PC-9 (cell line): ENCODE results near the gene MAS1. TPM values are rescaled to one million over a fixed set of nuclear protein-coding genes. Genes with fewer than 3 reads are reported as not detected.

Experiments
- BruUV-seq: library from RNA; stranded (reverse); fragments of 400-500 nt; replicated peaks from 2 replicates; lab custom pipeline; 2021; lab: Mats Ljungman, UMichigan
- CTCF ChIA-PET: fragments of 300-600 bp; sonication (Branson Sonifier 250); formaldehyde crosslinking; loops from one replicate; lab custom pipeline; 2022; ENCODE audit warnings: antibody characterized with exemption; lab: Charles Lee
- POLR2A ChIA-PET: fragments of 300-600 bp; sonication (Branson Sonifier 250); formaldehyde crosslinking; loops from one replicate; lab custom pipeline; 2022; ENCODE audit warnings: antibody characterized with exemption; ENCODE audit not compliant: unreplicated experiment; lab: Charles Lee
- DNase-seq, 2 experiments: peaks; one replicate each; pipeline versions ENCODE4 v3.0.0 to v3.0.0-alpha.2; 2015 to 2022; ENCODE audit warnings: mixed read lengths in 1 of 2
- H2AFZ ChIP-seq: fragments of 200-600 bp; sonication (generic); 2 replicates; pipeline ENCODE4 v1.8.1; 2017; ENCODE audit warnings: antibody characterized with exemption
- H3F3A ChIP-seq: fragments of 200-600 bp; sonication (generic); 2 replicates; pipeline ENCODE4 v1.8.1; 2017; ENCODE audit warnings: antibody characterized with exemption, mild to moderate bottlenecking, low read depth; ENCODE audit not compliant: insufficient read depth
- H3K27ac ChIP-seq: fragments of 200-600 bp; sonication (generic); 2 replicates; pipeline ENCODE4 v1.6.1; 2016; ENCODE audit warnings: mixed run types
- H3K27me3 ChIP-seq: fragments of 200-600 bp; sonication (generic); 2 replicates; pipeline ENCODE4 v1.6.1; 2016; ENCODE audit warnings: low read depth, mixed run types; ENCODE audit not compliant: insufficient read depth
- H3K36me3 ChIP-seq: fragments of 200-600 bp; sonication (generic); 2 replicates; pipeline ENCODE4 v1.6.1; 2016; ENCODE audit warnings: low read depth, mixed run types
- H3K4me1 ChIP-seq: fragments of 200-600 bp; sonication (generic); replicated peaks from 2 replicates; pipeline ENCODE4 v1.6.1; 2016; ENCODE audit warnings: mixed run types; ENCODE audit not compliant: insufficient read depth
- H3K4me2 ChIP-seq: fragments of 200-600 bp; sonication (generic); 2 replicates; pipeline ENCODE4 v1.6.1; 2017; ENCODE audit warnings: mixed run types
- H3K4me3 ChIP-seq: fragments of 200-600 bp; sonication (generic); 2 replicates; pipeline ENCODE4 v1.6.1; 2016; ENCODE audit warnings: mixed run types
- H3K79me2 ChIP-seq: fragments of 200-600 bp; sonication (generic); 2 replicates; pipeline ENCODE4 v1.6.1; 2017; ENCODE audit warnings: low read depth, mixed run types
- H3K9me2 ChIP-seq: fragments of 200-600 bp; sonication (generic); 2 replicates; pipeline ENCODE4 v1.8.1; 2017; ENCODE audit warnings: mild to moderate bottlenecking; ENCODE audit not compliant: insufficient read depth
- H3K9me3 ChIP-seq: fragments of 200-600 bp; sonication (generic); 2 replicates; pipeline ENCODE4 v1.8.1; 2016; ENCODE audit warnings: low read depth; ENCODE audit not compliant: insufficient read depth
- H4K20me1 ChIP-seq: fragments of 200-600 bp; sonication (generic); 2 replicates; pipeline ENCODE4 v1.8.1; 2017; ENCODE audit not compliant: insufficient read depth
- CTCF ChIP-seq: fragments of 200-600 bp; sonication (generic); conservative IDR thresholded peaks from 2 replicates; pipeline ENCODE4 v1.6.1; 2017; ENCODE audit warnings: mixed run types, antibody characterized with exemption, mild to moderate bottlenecking, moderate library complexity
- EZH2 ChIP-seq: fragments of 200-600 bp; sonication (generic); IDR thresholded peaks from 2 replicates; pipeline ENCODE4 v1.8.0; 2017; ENCODE audit warnings: antibody characterized with exemption, low read depth
- intact Hi-C: fragments of 100-400 bp; cut with micrococcal nuclease; formaldehyde crosslinking; loops from one replicate; pipeline ENCODE4 v1.10.0; 2022; ENCODE audit not compliant: unreplicated experiment
- total RNA-seq: library from RNA; stranded (reverse); gene quantifications from 2 replicates; pipeline ENCODE4 v1.2.3, GENCODE V29; 2021

MAS1 gene
- total RNA-seq, 1 experiment from 2014 or later, result not detected

GRCh38 chr6:159904497-159904911, 13.7 kb downstream of the MAS1 start:
- no peak overlapping the region for H3K27ac ChIP-seq
- H3K4me1 ChIP-seq, result no peaks in the 10 kb centered on the region
- H3K4me2 ChIP-seq, result no peak overlapping the region
- H3K27me3 ChIP-seq, result peaks cover 96% of the 10 kb centered on the region
- no peaks in the 10 kb centered on the region for H3K9me2 ChIP-seq
- intact Hi-C loops, result no loop called here
- H3K9me3 ChIP-seq, result no peaks in the 10 kb centered on the region
- H4K20me1 ChIP-seq, result no peaks in the 10 kb centered on the region
- no peaks in the 10 kb centered on the region for H3K79me2 ChIP-seq
- H3K4me3 ChIP-seq, result no peak overlapping the region
- no peaks in the 10 kb centered on the region for H3F3A ChIP-seq
- CTCF ChIA-PET, result no interaction called here
- no peak overlapping the region for H2AFZ ChIP-seq
- DNase-seq, result no peak
- H3K36me3 ChIP-seq, result no peaks in the 10 kb centered on the region
- no TSS peak for BruUV-seq
- POLR2A ChIA-PET, result no interaction called here
- TF ChIP-seq CTCF (no peak), EZH2 (no peak)

- Histone ChIP-seq H3K4me3 (no peak overlapping the region), H3K27ac (no peak overlapping the region), H3K9me3 (no peaks in the 10 kb centered on the region), H3K9me2 (no peaks in the 10 kb centered on the region), H3F3A (no peaks in the 10 kb centered on the region), H2AFZ (no peak overlapping the region), H3K27me3 (peaks cover 96% of the 10 kb centered on the region), H3K36me3 (no peaks in the 10 kb centered on the region), H4K20me1 (no peaks in the 10 kb centered on the region), H3K79me2 (no peaks in the 10 kb centered on the region), H3K4me2 (no peak overlapping the region), H3K4me1 (no peaks in the 10 kb centered on the region)
- TF ChIP-seq EZH2 (no peak), CTCF (no peak)
- no peak for DNase-seq
- no TSS peak for BruUV-seq
- CTCF ChIA-PET, result no interaction called here
- POLR2A ChIA-PET, result no interaction called here
- intact Hi-C loops, result no loop called here
Measured at GRCh38 chr6:159906400-159906799, 15.6 kb downstream of the MAS1 start.

GRCh38 chr6:159908535-159908934, 17.7 kb downstream of the MAS1 start:
- no peak for DNase-seq
- no peak overlapping the region for H2AFZ ChIP-seq
- intact Hi-C loops, result no loop called here

More at GRCh38 chr6:159908535-159908934, 17.7 kb downstream of the MAS1 start:
- Histone ChIP-seq H4K20me1 (no peaks in the 10 kb centered on the region), H3K27me3 (peaks cover 96% of the 10 kb centered on the region), H3K9me3 (no peaks in the 10 kb centered on the region), H3K27ac (no peak overlapping the region), H3K36me3 (no peaks in the 10 kb centered on the region), H3K79me2 (no peaks in the 10 kb centered on the region), H3F3A (no peaks in the 10 kb centered on the region), H3K4me2 (no peak overlapping the region), H3K4me1 (no peaks in the 10 kb centered on the region), H3K4me3 (no peak overlapping the region), H3K9me2 (no peaks in the 10 kb centered on the region)
- BruUV-seq, result no TSS peak
- ChIA-PET CTCF (no interaction called here), POLR2A (no interaction called here)
- no peak for TF ChIP-seq EZH2
- no peak for TF ChIP-seq CTCF
